Thyroid gland (tissue), 4 donors: ENCODE data around the gene ABR.

Experiments used
- CTCF ChIP-seq, 6 experiments: fragments of 200-600 bp in 3 of 6; fragments of 450-650 bp in 3 of 6; sonication (generic) in 3 of 6; IDR thresholded peaks; one replicate each; pipeline ENCODE4 v1.5.1; 2016 to 2019; ENCODE audit warnings: antibody characterized with exemption in 6 of 6, mild to moderate bottlenecking in 2 of 6, inconsistent platforms in 1 of 6, moderate library complexity in 1 of 6
- POLR2A ChIP-seq, 2 donors: fragments of 450-650 bp; IDR thresholded peaks; one replicate each; pipeline ENCODE4 v1.6.1; 2017; ENCODE audit warnings: antibody characterized with exemption in 2 of 2, mild to moderate bottlenecking in 2 of 2, moderate library complexity in 1 of 2

DNA sequence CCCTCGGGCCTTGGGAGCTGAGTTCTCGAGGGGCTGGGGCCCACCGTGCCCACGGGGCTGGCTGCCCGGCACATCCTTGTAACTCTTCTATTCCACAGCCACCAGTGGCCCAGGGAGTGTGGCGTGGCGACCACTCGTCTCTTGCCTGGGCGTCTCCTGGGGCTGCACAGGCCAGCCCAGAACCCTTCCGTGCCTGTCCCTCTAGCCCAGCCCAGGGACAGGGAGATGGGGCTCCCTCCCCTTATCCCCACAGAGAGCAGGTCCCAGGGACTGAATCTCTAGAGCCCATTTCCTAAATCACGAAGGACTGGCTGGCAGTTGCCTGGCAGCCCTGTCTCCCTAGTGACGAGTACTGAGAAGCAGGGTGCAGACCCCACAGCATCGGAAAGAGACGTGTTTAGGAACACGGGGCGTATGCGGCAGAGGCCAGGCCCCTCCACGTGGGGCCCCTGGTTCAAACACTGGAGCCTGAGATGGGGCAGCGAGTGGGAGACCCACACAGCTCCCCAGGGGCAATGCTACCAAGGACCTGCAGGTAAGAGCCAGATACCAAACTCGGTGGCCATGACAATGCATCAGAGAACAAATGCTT is 131.8 kb downstream of the ABR start:
- no peak for TF ChIP-seq CTCF (IDR thresholded peaks at IDR 0.05)
- no peak for TF ChIP-seq POLR2A (IDR thresholded peaks at IDR 0.05)
